ENCODE measurements around the gene WDHD1. TPM values are rescaled to one million over a fixed set of nuclear protein-coding genes. Genes with fewer than 3 reads are reported as not detected.
"Not testable (repeated sequence)": the region's sequence is repeated elsewhere in the genome, so short reads cannot be mapped to it uniquely, and the experiment has no call there.

The WDHD1 gene
- total RNA-seq, 4 donors from 2014 or later = 1.3 to 3.4 (median 2.3) TPM

GRCh38 chr14:54928216-54928615 lies 98.7 kb downstream of the WDHD1 start:
- no peaks in the 10 kb centered on the region for H3K9me3 ChIP-seq
- H3K36me3 ChIP-seq = no peaks in the 10 kb centered on the region
- no peak for DNase-seq (ENCODE audit: low spot score in 2 of 2)
- no peak overlapping the region for H3K4me3 ChIP-seq
- no peak overlapping the region for H3K27ac ChIP-seq
- no peak for TF ChIP-seq POLR2AphosphoS5 (IDR thresholded peaks at IDR 0.05)
- no peak for TF ChIP-seq POLR2A (IDR thresholded peaks at IDR 0.05)
- no peak for TF ChIP-seq CTCF (IDR thresholded peaks at IDR 0.05)
- TF ChIP-seq EP300 (IDR thresholded peaks at IDR 0.05) = no peak
- no peaks in the 10 kb centered on the region for H3K4me1 ChIP-seq
- H3K27me3 ChIP-seq = no peaks in the 10 kb centered on the region

GRCh38 chr14:54927551-54927950 lies 99.3 kb downstream of the WDHD1 start:
- no peak overlapping the region for H3K27ac ChIP-seq
- WGBS = 72% methylated on average over 1 of the region's 1 CpG
- H3K9me3 ChIP-seq = no peaks in the 10 kb centered on the region
- no peaks in the 10 kb centered on the region for H3K4me1 ChIP-seq
- TF ChIP-seq POLR2A (IDR thresholded peaks at IDR 0.05) (no peak), EP300 (IDR thresholded peaks at IDR 0.05) (no peak), CTCF (IDR thresholded peaks at IDR 0.05) (no peak), POLR2AphosphoS5 (IDR thresholded peaks at IDR 0.05) (no peak)
- no peak overlapping the region for H3K4me3 ChIP-seq
- H3K36me3 ChIP-seq = no peaks in the 10 kb centered on the region
- DNase-seq (ENCODE audit: low spot score in 2 of 2) = no peak
- H3K27me3 ChIP-seq = no peaks in the 10 kb centered on the region

- WGBS = 90% methylated on average over 5 of the region's 5 CpGs
These were observed 100.3 kb downstream of the WDHD1 start for GRCh38 chr14:54926570-54926969.

GRCh38 chr14:54922598-54922997 lies 104.3 kb downstream of the WDHD1 start:
- Histone ChIP-seq H3K27ac (no peak overlapping the region), H3K4me1 (no peaks in the 10 kb centered on the region), H3K4me3 (no peak overlapping the region), H3K36me3 (no peaks in the 10 kb centered on the region), H3K9me3 (no peaks in the 10 kb centered on the region), H3K27me3 (no peaks in the 10 kb centered on the region)
- no peak for DNase-seq (ENCODE audit: low spot score in 2 of 2)
- WGBS = 37% methylated on average over 3 of the region's 3 CpGs
- TF ChIP-seq POLR2AphosphoS5 (IDR thresholded peaks at IDR 0.05) (no peak), POLR2A (IDR thresholded peaks at IDR 0.05) (no peak), EP300 (IDR thresholded peaks at IDR 0.05) (no peak), CTCF (IDR thresholded peaks at IDR 0.05) (no peak)

More at GRCh38 chr14:54926570-54926969, 100.3 kb downstream of the WDHD1 start:
- not testable (repeated sequence) for H3K27me3 ChIP-seq; H3K36me3 ChIP-seq; H3K9me3 ChIP-seq; DNase-seq (ENCODE audit: low spot score in 2 of 2); H3K27ac ChIP-seq; H3K4me1 ChIP-seq; H3K4me3 ChIP-seq

- H3K9me3 ChIP-seq = no peaks in the 10 kb centered on the region
- H3K27me3 ChIP-seq = no peaks in the 10 kb centered on the region
- no peaks in the 10 kb centered on the region for H3K36me3 ChIP-seq
- 37% methylated on average over 1 of the region's 1 CpG for WGBS
- H3K4me3 ChIP-seq = no peak overlapping the region
- TF ChIP-seq POLR2A (IDR thresholded peaks at IDR 0.05) (no peak), EP300 (IDR thresholded peaks at IDR 0.05) (no peak), POLR2AphosphoS5 (IDR thresholded peaks at IDR 0.05) (no peak), CTCF (IDR thresholded peaks at IDR 0.05) (no peak)
- H3K27ac ChIP-seq = no peak overlapping the region
- H3K4me1 ChIP-seq = no peaks in the 10 kb centered on the region
- no peak for DNase-seq (ENCODE audit: low spot score in 2 of 2)
These were observed 106.8 kb downstream of the WDHD1 start for GRCh38 chr14:54920052-54920451.

- no peak for DNase-seq (ENCODE audit: low spot score in 2 of 2)
- TF ChIP-seq POLR2A (IDR thresholded peaks at IDR 0.05) (no peak), EP300 (IDR thresholded peaks at IDR 0.05) (no peak), CTCF (IDR thresholded peaks at IDR 0.05) (no peak), POLR2AphosphoS5 (IDR thresholded peaks at IDR 0.05) (no peak)
- Histone ChIP-seq H3K9me3 (no peaks in the 10 kb centered on the region), H3K4me1 (no peaks in the 10 kb centered on the region), H3K27ac (no peak overlapping the region), H3K36me3 (no peaks in the 10 kb centered on the region), H3K4me3 (no peak overlapping the region), H3K27me3 (no peaks in the 10 kb centered on the region)
These were observed 107.6 kb downstream of the WDHD1 start for GRCh38 chr14:54919330-54919729.
